ENCODE measurements around the gene IFT57. TPM values are rescaled to one million over a fixed set of nuclear protein-coding genes. Genes with fewer than 3 reads are reported as not detected.

IFT57 gene
- total RNA-seq, 4 donors from 2014 or later: 38.2 to 78.0 (median 57.4) TPM

- TF ChIP-seq, protein P1, sequence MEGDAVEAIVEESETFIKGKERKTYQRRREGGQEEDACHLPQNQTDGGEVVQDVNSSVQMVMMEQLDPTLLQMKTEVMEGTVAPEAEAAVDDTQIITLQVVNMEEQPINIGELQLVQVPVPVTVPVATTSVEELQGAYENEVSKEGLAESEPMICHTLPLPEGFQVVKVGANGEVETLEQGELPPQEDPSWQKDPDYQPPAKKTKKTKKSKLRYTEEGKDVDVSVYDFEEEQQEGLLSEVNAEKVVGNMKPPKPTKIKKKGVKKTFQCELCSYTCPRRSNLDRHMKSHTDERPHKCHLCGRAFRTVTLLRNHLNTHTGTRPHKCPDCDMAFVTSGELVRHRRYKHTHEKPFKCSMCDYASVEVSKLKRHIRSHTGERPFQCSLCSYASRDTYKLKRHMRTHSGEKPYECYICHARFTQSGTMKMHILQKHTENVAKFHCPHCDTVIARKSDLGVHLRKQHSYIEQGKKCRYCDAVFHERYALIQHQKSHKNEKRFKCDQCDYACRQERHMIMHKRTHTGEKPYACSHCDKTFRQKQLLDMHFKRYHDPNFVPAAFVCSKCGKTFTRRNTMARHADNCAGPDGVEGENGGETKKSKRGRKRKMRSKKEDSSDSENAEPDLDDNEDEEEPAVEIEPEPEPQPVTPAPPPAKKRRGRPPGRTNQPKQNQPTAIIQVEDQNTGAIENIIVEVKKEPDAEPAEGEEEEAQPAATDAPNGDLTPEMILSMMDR (IDR thresholded peaks at IDR 0.05): no peak
- TF ChIP-seq EP300 (IDR thresholded peaks at IDR 0.05; ENCODE audit: low read depth) (no peak), POLR2AphosphoS5 (IDR thresholded peaks at IDR 0.05) (no peak)
- intact Hi-C loops (cut with DNase I; ENCODE audit: low total_unique reads) (no loop called here), in situ Hi-C loops (cut with MboI; ENCODE audit: low pct_ligation_motif_present in 1 of 4, low pct_unique_long_range_greater_than_20kb in 1 of 4, low sequenced_read_pairs in 3 of 4) (no loop called here)
- WGBS, 2 donors (ENCODE audit: low coverage in 1 of 2): 97% methylated on average over 3 of the region's 3 CpGs; no CpG with 5 or more reads in 1 of the 2 donors
- no peaks in the 10 kb centered on the region for H3K9me3 ChIP-seq
- no peaks in the 10 kb centered on the region for H3K27me3 ChIP-seq
- DNase-seq: no peak
- no peaks in the 10 kb centered on the region for H3K36me3 ChIP-seq
- no peak overlapping the region for H3K27ac ChIP-seq
- H3K4me3 ChIP-seq: no peak overlapping the region
- H3K4me1 ChIP-seq: peaks cover 0 to 4% (median 0%) of the 10 kb centered on the region in 4 donors
Observed at GRCh38 chr3:108119398-108120104, 102.7 kb downstream of the IFT57 start.

DNA sequence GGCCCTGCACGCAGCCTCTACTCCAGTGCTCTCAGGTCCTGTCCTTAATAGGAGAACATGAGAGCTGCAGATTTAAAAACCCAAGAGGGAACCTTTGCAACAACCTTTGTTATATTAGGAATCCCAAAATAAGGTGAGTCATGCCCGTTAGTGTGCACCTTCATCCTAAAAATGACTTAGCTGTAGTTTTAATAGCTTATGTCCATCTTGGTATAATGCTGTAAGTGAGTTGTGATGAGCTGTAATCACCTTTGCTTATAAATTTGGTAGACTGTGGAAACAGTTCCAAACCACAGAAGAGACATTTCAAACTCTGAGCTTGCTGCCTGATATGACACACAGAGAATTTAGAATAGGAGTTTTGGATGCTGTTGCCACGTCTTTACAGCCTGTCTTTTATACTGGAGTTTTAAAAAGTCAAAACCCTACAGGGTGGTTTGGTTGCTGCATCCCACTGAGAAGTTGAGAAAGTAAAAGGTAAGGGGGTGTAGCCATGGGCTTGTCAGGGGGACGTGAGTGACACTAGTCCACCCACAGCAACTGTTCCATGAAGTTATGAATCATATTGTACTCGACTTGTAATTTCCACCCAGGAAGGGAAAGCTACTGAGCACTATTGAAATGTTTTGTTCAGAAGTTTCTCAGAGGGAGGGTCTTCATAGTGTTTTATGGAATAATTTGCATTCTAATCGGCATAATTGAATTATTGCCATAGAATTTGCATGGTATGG lies 104.0 kb downstream of the IFT57 start:
- no peaks in the 10 kb centered on the region for H3K27me3 ChIP-seq
- 73 to 83% methylated on average over 6 of the region's 6 CpGs for WGBS, 2 donors (ENCODE audit: low coverage in 1 of 2)
- no peak overlapping the region for H3K4me3 ChIP-seq
- DNase-seq: no peak
- in situ Hi-C loops (cut with MboI; ENCODE audit: low pct_ligation_motif_present in 1 of 4, low pct_unique_long_range_greater_than_20kb in 1 of 4, low sequenced_read_pairs in 3 of 4) (no loop called here), intact Hi-C loops (cut with DNase I; ENCODE audit: low total_unique reads) (no loop called here)
- no peak for TF ChIP-seq POLR2AphosphoS5 (IDR thresholded peaks at IDR 0.05)
- TF ChIP-seq EP300 (IDR thresholded peaks at IDR 0.05; ENCODE audit: low read depth): no peak
- TF ChIP-seq, protein P1 (IDR thresholded peaks at IDR 0.05): no peak
- no peaks in the 10 kb centered on the region for H3K36me3 ChIP-seq
- H3K9me3 ChIP-seq: no peaks in the 10 kb centered on the region
- H3K27ac ChIP-seq: no peak overlapping the region
- H3K4me1 ChIP-seq: no peaks in the 10 kb centered on the region

GRCh38 chr3:108117241-108117775 lies 104.9 kb downstream of the IFT57 start:
- in situ Hi-C loops (cut with MboI; ENCODE audit: low pct_ligation_motif_present in 1 of 4, low pct_unique_long_range_greater_than_20kb in 1 of 4, low sequenced_read_pairs in 3 of 4) (no loop called here), intact Hi-C loops (cut with DNase I; ENCODE audit: low total_unique reads) (no loop called here)
- no peak overlapping the region for H3K4me3 ChIP-seq
- no peaks in the 10 kb centered on the region for H3K36me3 ChIP-seq
- TF ChIP-seq EP300 (IDR thresholded peaks at IDR 0.05; ENCODE audit: low read depth): no peak
- TF ChIP-seq POLR2A (IDR thresholded peaks at IDR 0.05): no peak
- no peak for TF ChIP-seq POLR2AphosphoS5 (IDR thresholded peaks at IDR 0.05)
- TF ChIP-seq, protein P1 (IDR thresholded peaks at IDR 0.05): no peak
- no peak for DNase-seq
- no peaks in the 10 kb centered on the region for H3K9me3 ChIP-seq
- H3K27me3 ChIP-seq: no peaks in the 10 kb centered on the region
- WGBS, 2 donors (ENCODE audit: low coverage in 1 of 2): 63 to 73% methylated on average over 5 to 6 of the region's 6 CpGs
- H3K4me1 ChIP-seq: no peaks in the 10 kb centered on the region
- no peak overlapping the region for H3K27ac ChIP-seq

DNA sequence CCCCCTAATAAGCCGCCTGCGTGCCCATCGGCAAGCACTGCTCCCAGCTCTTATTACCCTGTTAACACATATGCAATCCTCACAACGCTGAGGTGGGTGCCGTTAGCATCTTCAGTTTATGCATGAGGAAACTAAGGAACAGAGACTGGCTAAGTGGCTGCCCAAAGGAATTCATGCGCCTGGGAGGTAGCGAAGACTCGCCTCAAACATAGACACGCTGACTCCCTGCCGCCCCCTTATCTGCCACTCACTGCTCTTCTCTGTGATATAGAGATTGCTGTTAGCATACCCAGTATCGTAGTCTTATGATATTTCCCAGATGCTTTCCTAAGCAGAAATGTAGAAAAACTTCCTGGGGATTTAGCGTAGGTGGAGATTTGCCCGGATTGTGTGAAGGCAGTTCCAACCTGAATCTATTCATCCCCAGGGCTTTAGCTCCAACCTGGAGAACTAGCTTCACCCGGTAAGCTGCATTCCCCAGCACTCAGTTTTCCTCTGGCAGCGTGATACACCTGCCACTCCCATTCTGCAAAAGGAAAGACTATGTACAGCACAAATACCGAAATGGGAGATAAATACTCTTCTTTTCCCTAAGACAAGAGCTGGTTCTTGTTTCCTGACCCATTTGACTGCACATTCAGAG lies 107.7 kb downstream of the IFT57 start:
- TF ChIP-seq, protein P1 (IDR thresholded peaks at IDR 0.05): no peak
- TF ChIP-seq EP300 (IDR thresholded peaks at IDR 0.05; ENCODE audit: low read depth) (no peak), POLR2AphosphoS5 (IDR thresholded peaks at IDR 0.05) (no peak), POLR2A (IDR thresholded peaks at IDR 0.05) (no peak)
- H3K27ac ChIP-seq: no peak overlapping the region
- no peaks in the 10 kb centered on the region for H3K36me3 ChIP-seq
- H3K4me3 ChIP-seq: no peak overlapping the region
- DNase-seq: no peak
- H3K4me1 ChIP-seq: no peaks in the 10 kb centered on the region
- 88 to 97% methylated on average over 11 to 16 of the region's 16 CpGs for WGBS, 2 donors (ENCODE audit: low coverage in 1 of 2)
- no peaks in the 10 kb centered on the region for H3K27me3 ChIP-seq
- intact Hi-C loops (cut with DNase I; ENCODE audit: low total_unique reads) (no loop called here), in situ Hi-C loops (cut with MboI; ENCODE audit: low pct_ligation_motif_present in 1 of 4, low pct_unique_long_range_greater_than_20kb in 1 of 4, low sequenced_read_pairs in 3 of 4) (no loop called here)
- no peaks in the 10 kb centered on the region for H3K9me3 ChIP-seq

Data from transverse colon (tissue), 4 donors.